NCI-H1694 treated with DMSO at 0.1 percent for 48 hours (cell line): ENCODE data around the gene CCR5.

Experiments used
- DNase-seq: peaks from one replicate; lab custom pipeline; 2025; lab: John Stamatoyannopoulos, UW

The CCR5 gene

DNA sequence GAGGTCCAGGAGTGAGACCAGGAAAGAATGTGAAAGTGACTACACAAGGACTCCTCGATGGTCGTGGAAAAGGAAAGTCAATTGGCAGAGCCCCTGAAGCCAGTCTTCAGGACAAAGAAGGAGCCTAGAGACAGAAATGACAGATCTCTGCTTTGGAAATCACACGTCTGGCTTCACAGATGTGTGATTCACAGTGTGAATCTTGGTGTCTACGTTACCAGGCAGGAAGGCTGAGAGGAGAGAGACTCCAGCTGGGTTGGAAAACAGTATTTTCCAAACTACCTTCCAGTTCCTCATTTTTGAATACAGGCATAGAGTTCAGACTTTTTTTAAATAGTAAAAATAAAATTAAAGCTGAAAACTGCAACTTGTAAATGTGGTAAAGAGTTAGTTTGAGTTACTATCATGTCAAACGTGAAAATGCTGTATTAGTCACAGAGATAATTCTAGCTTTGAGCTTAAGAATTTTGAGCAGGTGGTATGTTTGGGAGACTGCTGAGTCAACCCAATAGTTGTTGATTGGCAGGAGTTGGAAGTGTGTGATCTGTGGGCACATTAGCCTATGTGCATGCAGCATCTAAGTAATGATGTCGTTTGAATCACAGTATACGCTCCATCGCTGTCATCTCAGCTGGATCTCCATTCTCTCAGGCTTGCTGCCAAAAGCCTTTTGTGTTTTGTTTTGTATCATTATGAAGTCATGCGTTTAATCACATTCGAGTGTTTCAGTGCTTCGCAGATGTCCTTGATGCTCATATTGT, 10.8 kb upstream of the CCR5 start:
- DNase-seq: peak; percentile 43

- no peak for DNase-seq
These were observed 9.8 kb upstream of the CCR5 start for GRCh38 chr3:46360907-46361306.

- DNase-seq: no peak
These were observed 9.1 kb upstream of the CCR5 start for GRCh38 chr3:46361408-46362283.

DNA sequence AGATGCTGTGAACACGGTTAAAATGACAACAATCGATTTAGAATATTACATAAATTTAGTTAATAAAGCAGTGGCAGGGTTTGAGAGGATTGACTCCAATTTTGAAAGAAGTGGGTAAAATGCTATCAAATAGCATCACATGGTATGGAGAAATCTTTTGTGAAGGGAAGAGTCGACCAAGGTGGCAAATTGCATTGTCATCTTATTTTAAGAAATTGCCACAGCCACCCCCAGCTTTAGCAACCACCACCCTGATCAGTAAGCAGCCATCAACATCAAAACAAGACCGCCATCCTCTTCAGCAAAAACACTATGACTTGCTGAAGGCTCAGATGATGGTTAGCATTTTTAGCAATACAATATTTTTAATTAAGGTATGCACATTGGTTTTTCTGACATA, 5.7 kb upstream of the CCR5 start:
- no peak for DNase-seq

- no peak for DNase-seq
These were observed 4.8 kb upstream of the CCR5 start for GRCh38 chr3:46365737-46366524.

DNA sequence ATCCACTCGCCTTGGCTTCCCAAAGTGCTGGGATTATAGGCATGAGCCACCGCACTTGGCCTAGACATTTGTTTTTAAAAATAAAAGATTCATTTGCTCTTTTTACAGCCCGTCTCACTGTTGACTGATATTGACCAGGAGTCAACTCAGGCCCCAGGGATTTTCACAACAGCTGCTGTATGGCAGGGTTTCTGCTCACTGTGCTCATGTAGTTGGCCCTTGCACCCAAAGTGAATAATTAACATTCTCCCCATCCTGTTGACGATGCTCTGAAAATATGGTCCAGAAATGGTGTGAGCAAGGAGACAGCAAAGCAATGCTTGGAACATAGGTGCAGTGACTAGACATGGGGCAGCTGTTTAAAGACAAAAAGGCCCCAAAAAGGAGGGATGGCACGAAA, 2.9 kb upstream of the CCR5 start:
- DNase-seq: no peak

DNA sequence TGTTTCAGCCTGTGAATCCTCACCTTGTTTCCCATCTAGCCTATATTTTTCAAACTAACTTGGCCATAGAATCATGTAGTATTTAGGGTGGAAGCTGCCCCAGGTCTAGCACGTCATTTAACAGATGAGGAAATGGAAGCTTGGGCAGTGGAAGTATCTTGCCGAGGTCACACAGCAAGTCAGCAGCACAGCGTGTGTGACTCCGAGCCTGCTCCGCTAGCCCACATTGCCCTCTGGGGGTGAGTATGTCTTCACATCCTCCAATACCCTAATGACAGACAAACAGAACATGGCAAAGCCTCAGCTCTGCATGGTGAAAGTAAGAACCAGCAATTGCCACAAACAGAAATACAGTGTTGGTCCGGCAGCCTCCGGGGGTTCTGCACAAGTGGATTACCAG, 2.2 kb upstream of the CCR5 start:
- no peak for DNase-seq

GRCh38 chr3:46369151-46369550, 1.6 kb upstream of the CCR5 start:
- no peak for DNase-seq

- DNase-seq: no peak
These were observed 1.0 kb upstream of the CCR5 start for GRCh38 chr3:46369675-46370132.

DNA sequence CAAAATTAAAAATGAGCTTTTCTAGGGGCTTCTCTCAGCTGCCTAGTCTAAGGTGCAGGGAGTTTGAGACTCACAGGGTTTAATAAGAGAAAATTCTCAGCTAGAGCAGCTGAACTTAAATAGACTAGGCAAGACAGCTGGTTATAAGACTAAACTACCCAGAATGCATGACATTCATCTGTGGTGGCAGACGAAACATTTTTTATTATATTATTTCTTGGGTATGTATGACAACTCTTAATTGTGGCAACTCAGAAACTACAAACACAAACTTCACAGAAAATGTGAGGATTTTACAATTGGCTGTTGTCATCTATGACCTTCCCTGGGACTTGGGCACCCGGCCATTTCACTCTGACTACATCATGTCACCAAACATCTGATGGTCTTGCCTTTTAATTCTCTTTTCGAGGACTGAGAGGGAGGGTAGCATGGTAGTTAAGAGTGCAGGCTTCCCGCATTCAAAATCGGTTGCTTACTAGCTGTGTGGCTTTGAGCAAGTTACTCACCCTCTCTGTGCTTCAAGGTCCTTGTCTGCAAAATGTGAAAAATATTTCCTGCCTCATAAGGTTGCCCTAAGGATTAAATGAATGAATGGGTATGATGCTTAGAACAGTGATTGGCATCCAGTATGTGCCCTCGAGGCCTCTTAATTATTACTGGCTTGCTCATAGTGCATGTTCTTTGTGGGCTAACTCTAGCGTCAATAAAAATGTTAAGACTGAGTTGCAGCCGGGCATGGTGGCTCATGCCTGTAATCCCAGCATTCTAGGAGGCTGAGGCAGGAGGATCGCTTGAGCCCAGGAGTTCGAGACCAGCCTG, 984 bp downstream of the CCR5 start:
- DNase-seq: no peak

DNA sequence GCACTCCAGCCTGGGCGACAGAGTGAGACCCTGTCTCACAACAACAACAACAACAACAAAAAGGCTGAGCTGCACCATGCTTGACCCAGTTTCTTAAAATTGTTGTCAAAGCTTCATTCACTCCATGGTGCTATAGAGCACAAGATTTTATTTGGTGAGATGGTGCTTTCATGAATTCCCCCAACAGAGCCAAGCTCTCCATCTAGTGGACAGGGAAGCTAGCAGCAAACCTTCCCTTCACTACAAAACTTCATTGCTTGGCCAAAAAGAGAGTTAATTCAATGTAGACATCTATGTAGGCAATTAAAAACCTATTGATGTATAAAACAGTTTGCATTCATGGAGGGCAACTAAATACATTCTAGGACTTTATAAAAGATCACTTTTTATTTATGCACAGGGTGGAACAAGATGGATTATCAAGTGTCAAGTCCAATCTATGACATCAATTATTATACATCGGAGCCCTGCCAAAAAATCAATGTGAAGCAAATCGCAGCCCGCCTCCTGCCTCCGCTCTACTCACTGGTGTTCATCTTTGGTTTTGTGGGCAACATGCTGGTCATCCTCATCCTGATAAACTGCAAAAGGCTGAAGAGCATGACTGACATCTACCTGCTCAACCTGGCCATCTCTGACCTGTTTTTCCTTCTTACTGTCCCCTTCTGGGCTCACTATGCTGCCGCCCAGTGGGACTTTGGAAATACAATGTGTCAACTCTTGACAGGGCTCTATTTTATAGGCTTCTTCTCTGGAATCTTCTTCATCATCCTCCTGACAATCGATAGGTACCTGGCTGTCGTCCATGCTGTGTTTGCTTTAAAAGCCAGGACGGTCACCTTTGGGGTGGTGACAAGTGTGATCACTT, 2.0 kb downstream of the CCR5 start:
- no peak for DNase-seq

DNA sequence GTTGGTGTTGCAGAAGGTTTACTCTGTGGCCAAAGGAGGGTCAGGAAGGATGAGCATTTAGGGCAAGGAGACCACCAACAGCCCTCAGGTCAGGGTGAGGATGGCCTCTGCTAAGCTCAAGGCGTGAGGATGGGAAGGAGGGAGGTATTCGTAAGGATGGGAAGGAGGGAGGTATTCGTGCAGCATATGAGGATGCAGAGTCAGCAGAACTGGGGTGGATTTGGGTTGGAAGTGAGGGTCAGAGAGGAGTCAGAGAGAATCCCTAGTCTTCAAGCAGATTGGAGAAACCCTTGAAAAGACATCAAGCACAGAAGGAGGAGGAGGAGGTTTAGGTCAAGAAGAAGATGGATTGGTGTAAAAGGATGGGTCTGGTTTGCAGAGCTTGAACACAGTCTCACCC, 4.0 kb downstream of the CCR5 start:
- DNase-seq: no peak

- no peak for DNase-seq
These were observed 4.5 kb downstream of the CCR5 start for GRCh38 chr3:46375218-46375617.

GRCh38 chr3:46375814-46376213, 5.1 kb downstream of the CCR5 start:
- no peak for DNase-seq

DNA sequence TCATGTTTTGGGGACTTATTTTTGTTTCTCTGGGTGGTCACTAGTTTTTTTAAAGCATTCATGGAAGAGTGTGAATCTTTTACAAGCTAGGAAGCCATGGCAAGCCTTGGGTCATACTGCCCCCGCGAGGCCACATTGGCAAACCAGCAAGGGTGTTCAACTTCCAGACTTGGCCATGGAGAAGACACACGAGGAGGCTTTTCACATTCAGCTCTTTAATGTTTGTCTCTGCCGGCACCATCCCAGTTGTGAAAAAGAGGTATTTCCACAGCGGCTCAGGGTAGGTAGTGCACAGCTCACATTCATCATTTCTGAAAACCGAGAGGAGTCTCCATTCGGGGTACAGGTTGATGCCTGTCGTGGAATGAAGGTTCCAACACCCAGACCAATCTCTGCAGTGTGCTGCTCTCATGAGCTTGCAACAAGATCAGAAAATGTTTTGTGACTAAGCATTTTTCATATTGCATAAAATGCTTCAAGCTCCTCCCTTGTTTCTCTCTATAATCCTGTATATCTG, 7.7 kb downstream of the CCR5 start:
- DNase-seq: no peak

GRCh38 chr3:46380471-46381221, 9.9 kb downstream of the CCR5 start:
- no peak for DNase-seq

DNA sequence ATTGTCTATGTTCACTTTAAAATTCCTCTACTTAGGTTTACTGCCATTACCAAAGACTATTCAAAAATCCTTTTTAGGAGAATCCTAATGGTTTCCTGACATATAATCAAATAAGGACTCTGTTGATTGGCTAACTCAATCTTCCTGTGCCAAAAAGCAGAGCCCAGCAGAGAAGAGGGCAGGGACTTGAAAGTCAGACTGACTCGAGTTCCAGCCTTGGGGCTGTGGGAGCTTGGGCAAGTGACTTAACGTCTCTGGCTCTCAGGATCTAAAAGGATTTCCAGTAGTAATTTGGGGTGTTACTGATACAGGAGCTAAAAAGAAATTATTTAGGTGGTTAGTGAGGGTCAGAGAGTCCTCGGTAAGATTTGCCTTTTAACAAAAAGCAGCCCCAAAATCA, 10.9 kb downstream of the CCR5 start:
- no peak for DNase-seq

DNA sequence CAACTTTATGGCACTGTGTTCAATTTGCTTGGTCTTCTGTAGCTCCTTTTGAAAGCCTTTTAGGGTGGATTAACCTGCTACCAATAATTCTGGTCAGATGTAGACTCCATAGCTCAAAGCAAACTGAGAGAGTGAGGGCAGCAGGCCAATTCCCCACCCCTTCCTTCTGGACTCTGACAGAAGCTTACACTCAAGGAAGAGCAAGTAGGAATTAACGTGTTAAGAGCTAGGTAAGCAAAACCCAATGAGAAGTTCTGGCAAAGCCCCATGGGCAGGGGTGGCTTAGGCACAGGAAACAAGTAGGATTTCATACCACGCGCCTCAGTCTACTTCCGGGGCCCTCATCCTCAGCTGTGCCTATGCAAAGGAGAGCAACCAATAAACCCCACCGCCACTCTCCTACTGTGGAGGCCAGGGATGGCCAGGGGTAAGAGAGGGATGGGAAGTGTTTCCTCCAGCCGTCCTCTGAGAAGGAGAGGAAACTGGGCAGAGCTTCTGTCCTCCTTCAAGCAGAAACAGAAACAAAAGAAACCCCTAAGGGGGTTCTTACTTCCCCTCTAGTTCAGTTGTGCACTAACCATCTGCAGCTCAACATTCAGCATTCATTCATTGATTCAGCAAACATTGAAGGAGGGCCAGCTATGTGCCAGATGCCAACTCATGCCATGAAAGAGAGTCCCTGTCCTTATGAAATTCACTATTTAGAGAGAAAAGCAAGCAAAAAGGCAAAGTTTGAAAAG, 12.6 kb downstream of the CCR5 start:
- DNase-seq: no peak

DNA sequence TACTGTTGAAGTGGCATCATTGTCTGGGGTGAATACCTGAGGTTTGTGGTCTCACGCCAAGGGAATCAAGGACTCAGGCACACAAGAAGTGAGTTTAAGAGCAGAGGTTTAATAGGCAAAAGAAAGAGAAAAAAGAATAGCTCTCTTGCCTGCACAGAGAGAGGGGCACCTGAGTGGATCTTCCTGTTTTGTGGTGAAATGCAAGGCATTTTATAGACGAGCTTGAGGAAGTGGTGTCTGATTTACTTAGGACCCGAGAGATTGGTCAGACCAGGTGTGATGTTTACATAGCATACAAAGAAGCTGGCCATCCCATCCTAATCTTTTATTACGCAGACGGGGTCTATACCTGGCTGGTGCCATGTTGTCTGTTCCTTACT, 13.2 kb downstream of the CCR5 start:
- no peak for DNase-seq
